Activated T-cell treated with anti-CD3 and anti-CD28 coated beads for 4 hours (primary cell): Measurements from ENCODE around the gene OXTR.

Source experiments
- DNase-seq: peaks from one replicate; pipeline ENCODE4 v3.0.0-alpha.2; 2020

Gene OXTR

GRCh38 chr3:8769088-8769822 is at the start of gene OXTR:
Gene OXTR (minus strand): TSS chr3:8769613. CDS start chr3:8768187, 1,426 bp downstream.
- DNase-seq = peak; percentile 29

DNA sequence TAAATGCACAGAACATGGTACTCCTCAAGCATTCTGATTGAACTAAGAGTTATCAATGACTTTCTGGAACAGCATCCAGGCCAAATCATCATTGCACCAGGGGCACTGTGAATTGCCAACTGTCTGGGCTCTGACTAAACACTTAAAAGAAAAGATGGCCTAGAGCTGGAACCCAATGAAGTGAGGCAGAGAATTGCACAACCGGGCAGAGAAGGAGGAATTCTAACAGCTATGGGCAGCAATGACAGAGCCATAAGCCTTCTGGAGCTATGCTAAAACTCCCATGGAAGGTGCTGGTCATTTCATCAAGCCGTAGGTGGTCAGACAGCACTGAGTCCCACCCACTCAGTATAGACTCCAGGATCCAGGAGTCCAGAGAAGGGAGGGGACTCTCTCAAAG is 48.1 kb upstream of the OXTR start:
- no peak for DNase-seq

- DNase-seq = no peak
Measured at GRCh38 chr3:8816106-8816505, 46.7 kb upstream of the OXTR start.

DNA sequence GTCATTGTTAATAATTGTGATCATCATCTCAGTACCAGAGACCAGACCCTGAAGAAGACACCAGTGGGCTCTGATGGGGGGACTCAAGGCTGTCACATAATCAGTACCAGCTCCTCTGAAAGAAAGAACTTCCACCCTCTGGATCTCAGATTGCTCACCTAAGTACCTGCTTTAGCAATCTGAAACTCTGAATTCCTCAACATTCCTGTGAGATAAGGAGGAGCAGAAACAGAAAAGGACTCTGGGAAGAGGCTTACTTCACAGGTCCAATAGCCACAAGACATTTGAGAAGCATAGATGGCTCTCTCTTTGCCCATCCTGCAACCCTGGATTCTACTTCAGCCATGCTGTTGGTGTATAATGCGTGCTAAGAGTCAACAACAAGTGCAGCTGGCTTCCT is 44.0 kb upstream of the OXTR start:
- DNase-seq = no peak

GRCh38 chr3:8810561-8810960 is 41.1 kb upstream of the OXTR start:
- DNase-seq = no peak

- no peak for DNase-seq
Measured at GRCh38 chr3:8805774-8806173, 36.4 kb upstream of the OXTR start.

GRCh38 chr3:8802256-8802655 is 32.8 kb upstream of the OXTR start:
- DNase-seq = no peak

GRCh38 chr3:8800016-8800415 is 30.6 kb upstream of the OXTR start:
- DNase-seq = no peak

DNA sequence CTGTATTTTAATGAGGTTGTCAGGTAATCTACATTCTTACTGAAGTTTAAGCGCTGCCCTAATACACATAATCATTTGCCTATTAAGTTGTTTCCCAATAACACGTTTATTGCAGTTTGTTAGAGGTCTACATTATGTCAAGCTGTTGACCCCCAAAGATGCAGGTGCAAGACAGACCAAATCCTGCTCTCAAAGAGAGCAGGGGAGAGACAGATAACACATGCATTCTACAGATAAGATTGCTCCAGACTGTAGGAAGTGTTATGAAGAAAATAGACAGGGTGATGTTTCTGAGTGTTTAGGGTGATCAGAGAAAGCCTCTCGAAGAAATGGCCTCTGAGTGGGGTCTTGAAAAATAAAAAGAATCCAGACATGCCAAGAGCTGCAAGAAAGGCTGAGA is 24.8 kb upstream of the OXTR start:
- no peak for DNase-seq

GRCh38 chr3:8793242-8793641 is 23.8 kb upstream of the OXTR start:
- DNase-seq = no peak

DNA sequence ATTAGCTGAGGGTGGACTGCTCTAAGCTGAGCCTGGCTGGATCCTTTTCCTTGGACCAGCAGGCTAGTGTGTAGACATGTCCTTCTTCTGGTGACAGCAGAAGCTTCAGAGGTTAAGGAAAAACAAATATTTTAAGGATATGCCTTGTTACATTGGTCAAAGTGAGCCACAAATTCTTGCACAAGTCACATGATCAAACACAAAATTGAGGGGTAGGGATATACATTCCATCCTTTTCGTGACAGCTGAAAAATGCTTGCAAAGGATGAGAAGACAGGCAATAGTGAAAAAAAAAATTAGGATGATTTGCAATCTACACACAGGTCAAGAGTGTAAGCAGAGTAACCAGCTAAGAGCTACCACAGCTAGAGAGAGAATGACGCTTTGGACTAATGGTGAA is 21.1 kb upstream of the OXTR start:
- DNase-seq = no peak

GRCh38 chr3:8784676-8785435 is 15.4 kb upstream of the OXTR start:
- DNase-seq = no peak

DNA sequence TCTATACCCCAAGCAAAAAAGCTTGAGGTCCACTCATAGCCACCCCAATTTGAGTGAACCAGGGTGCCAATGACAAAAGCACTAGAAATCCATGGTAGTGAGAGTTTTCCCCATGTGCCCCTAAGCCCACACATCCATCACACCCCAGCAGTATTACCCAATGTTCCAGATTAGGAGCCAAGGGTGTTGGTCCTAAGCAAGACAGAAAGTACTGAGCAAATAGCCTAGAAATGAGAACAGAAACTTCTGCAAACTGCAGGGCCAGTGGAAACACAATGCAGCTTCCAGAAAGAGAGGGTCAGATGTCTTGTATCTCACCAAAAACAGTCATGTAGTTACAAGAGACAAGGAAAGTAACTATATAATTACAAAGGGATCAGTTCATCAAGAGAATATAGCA is 10.9 kb upstream of the OXTR start:
- no peak for DNase-seq

GRCh38 chr3:8778475-8778874 is 9.1 kb upstream of the OXTR start:
- DNase-seq = no peak

GRCh38 chr3:8777978-8778267 is 8.5 kb upstream of the OXTR start:
- no peak for DNase-seq

DNA sequence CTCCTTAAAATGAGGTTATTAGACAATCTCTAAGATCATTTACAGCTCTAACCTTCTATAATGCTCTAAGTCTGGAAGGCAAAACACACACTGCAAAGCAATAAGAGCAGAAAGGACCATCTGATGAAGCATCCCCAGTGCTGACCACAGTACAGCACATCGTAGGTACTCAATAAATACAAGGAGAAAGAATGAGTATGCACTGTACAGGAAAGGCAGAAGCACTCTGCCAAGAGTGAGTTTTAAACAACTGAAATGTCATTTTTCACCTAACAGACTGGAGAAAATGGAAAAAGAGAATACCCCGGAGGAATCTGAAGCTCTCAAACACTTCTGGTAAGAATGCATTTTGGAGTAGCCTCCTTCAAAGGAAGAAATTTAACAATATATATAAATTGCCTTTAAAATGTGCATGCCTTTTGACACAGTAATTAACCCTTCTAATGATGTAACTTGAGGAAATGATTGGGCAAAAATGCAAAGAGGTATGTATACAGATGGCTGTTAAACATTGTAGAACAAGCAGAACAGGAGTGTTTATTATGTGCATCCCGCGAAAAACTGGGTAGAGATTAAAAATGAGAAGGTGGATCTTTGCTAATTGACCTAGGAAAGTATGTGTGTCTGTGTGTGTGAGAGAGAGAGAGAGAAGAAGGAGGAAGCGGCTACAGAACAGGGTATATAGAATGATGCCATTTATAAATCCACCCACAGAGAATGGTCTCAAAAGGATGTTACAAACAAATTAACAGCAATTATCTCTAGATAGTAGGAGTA is 8.0 kb upstream of the OXTR start:
- no peak for DNase-seq

GRCh38 chr3:8776406-8776805 is 7.0 kb upstream of the OXTR start:
- no peak for DNase-seq

GRCh38 chr3:8775602-8776001 is 6.2 kb upstream of the OXTR start:
- no peak for DNase-seq

DNA sequence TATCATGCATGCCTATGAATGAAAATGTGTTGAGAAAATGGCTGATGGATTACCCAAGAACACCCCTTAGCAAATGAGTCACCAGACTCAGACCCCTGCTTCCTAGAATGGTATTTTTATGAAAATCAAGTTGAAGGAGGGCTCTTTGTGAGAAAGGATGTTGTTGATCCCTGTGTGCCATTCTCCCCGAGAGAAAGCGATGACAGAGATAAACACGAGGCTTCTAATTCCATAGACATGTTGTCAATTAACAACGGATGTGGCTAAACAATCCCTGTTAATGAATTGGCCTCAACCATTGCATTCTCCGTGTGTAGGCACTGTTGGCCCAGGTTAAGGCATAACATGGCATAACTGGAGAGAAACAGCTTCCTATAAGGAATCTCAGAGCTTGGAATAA is 5.8 kb upstream of the OXTR start:
- DNase-seq = no peak

DNA sequence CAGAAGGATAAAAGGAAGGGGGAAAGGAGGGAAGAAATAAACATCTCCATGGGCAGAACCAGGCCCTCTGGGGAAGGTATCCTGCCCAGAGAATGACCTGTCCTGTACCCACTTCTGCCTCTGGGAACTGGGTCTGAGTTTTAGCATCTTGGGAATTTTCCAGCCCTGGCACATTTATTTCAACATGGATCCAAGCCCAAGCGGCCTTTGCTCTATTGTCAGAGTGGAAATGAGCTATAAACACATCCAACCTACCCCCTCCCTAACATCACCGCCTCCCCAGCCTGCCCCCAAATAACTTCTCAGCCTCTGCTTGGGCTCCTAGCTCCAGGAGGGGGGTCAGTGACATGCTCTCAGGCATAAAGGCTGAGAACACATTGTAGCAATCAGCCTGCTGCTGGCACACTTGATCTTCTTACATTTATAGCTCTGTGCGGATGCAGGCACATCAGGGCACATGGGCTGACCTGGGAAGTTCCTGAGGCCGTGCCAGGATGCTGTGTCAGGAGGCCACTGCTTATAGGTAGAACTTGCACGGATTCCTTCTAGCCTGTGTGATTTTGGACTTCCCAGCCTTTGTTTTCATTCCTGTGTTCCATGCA is 4.6 kb upstream of the OXTR start:
- DNase-seq = no peak

DNA sequence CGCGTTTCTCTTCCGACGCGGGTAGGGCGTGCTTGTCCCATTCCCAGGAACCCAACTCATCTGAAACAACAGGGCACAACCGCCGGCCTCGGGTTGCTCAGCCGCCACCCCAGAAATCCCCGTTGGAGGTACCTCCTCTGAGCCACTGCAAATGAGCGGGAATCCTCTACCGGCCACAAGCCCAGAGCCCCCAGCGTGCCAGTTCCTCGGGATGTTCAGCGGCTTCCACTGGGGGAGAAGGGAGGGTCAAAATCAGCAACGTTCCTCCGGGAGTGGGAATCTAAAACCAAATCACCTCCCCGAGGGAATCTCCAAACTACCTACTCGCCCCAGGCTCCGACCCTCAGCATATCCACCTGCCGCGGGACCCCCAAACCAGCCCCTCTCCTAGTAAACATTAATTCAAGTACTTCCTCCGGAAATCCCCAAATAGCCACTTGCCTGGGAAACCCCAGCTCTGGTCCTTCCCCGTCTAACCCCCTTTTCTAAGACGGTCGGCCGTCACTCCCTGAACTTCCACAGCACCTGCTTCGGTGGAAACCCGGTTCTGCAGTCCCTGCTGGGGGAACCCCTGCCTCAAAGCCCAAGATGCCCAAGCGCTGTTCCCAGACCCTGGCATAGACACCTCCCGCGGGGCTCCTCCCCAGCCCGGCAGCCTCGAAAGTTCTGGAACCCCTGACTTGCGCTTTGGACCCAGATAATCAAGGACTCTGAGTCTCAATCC is 887 bp downstream of the OXTR start:
- no peak for DNase-seq

DNA sequence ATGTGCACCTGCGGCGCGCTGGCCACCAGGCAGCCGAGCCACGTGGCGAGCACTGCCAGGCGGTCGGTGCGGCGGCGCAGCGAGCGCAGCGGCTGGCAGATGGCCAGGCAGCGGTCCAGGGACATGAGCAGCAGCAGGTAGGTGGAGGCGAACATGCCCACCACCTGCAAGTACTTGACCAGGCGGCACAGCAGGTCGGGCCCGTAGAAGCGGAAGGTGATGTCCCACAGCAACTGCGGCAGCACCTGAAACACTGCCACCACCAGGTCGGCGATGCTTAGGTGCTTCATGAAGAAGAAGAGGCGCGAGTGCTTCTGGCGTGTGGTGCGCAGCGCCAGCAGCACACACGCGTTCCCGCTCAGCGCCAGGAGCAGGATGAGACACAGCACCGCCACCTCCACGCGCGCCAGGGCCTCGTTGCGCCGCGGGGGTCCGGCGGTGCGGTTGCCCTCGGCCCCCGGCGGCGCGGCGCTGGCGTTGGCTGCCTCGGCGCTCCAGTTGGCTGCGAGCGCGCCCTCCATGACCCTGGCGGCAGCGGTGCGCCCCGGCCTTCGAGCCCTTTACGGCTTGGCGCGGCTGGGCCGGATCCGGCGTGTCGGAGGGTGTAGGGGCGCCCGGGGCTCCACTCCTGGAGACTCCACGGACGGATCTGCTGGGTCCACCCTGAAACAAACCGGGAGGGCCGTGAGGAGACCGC is 1.6 kb downstream of the OXTR start:
- DNase-seq = no peak
